Measurements from ENCODE around the gene TMPRSS9.

DNA sequence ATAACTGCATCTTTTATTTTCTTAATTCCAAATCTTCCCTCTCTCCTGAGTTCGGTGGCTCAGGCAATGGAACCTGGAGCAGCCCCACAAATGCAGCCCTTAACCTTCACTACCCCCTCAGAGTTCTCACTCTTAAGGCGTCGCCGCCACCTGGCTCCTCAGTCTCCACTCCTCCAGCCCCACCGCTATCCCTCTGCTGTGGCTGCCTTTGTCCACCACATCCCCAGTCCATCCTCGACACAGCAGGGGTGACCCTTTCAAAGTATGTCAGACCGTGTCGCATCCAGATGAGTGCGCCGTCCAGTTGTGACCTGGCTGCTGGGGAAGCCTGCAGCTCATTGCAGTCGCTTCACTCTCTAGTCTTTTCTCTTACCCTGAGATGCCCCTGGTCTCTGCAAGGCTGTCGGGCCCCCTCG, 30.6 kb upstream of the TMPRSS9 start:
- no peak for TF ChIP-seq RARB (CRISPR knock-in tag; IDR thresholded peaks at IDR 0.05)
- TF ChIP-seq ZNF565 (CRISPR knock-in tag; conservative IDR thresholded peaks at IDR 0.05; ENCODE audit: low read depth) = no peak

Measured in SK-N-SH treated with all-trans-retinoic acid at 6 μM for 48 hours (cell line).